ENCODE measurements around the gene ITPRID1. TPM values are rescaled to one million over a fixed set of nuclear protein-coding genes. Genes with fewer than 3 reads are reported as not detected.

Gene ITPRID1
- total RNA-seq, 1 experiment from 2014 or later, result not detected

DNA sequence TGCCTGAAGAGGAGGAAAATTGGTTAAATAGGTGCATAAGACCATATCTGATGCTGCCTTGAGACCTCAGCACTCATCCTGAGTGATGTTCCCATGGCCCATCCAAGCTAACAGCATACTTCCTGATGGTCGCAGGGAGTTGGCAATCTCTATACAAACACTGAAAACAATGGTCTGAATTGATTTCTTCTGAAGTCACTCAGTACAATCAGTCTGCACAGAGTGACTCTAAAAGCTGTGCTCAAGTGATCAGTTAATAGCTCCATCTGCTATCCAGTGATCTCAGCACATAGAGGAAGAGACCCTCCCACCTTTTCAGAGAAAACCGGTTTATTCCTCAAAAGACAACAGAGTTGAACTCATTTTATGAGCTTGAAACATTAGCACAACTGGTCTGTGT, 177.0 kb downstream of the ITPRID1 start:
- ChIA-PET POLR2A (ENCODE audit: unreplicated experiment) (no interaction called here), CTCF (no interaction called here)
- TF ChIP-seq, protein P1, sequence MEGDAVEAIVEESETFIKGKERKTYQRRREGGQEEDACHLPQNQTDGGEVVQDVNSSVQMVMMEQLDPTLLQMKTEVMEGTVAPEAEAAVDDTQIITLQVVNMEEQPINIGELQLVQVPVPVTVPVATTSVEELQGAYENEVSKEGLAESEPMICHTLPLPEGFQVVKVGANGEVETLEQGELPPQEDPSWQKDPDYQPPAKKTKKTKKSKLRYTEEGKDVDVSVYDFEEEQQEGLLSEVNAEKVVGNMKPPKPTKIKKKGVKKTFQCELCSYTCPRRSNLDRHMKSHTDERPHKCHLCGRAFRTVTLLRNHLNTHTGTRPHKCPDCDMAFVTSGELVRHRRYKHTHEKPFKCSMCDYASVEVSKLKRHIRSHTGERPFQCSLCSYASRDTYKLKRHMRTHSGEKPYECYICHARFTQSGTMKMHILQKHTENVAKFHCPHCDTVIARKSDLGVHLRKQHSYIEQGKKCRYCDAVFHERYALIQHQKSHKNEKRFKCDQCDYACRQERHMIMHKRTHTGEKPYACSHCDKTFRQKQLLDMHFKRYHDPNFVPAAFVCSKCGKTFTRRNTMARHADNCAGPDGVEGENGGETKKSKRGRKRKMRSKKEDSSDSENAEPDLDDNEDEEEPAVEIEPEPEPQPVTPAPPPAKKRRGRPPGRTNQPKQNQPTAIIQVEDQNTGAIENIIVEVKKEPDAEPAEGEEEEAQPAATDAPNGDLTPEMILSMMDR (conservative IDR thresholded peaks at IDR 0.05; ENCODE audit: low read depth, low read length), result no peak
- no peak for TF ChIP-seq EZH2phosphoT487 (IDR thresholded peaks at IDR 0.05; ENCODE audit: borderline replicate concordance, low read length)
- TF ChIP-seq EZH2 (IDR thresholded peaks at IDR 0.05; ENCODE audit: low read length, unreplicated experiment), result no peak
- no peak for ATAC-seq
- Histone ChIP-seq H3K27me3 (ENCODE audit: low read length) (peaks cover 100% of the 10 kb centered on the region), H3F3A (ENCODE audit: low read length, unreplicated experiment) (no peaks in the 10 kb centered on the region), H3K36me3 (ENCODE audit: low read depth, low read length) (no peaks in the 10 kb centered on the region), H3K9me3 (ENCODE audit: low read length) (no peaks in the 10 kb centered on the region), H2AFZ (ENCODE audit: low read length) (no peak overlapping the region), H3K9ac (ENCODE audit: low read length) (no peak overlapping the region), H3K9me2 (replicated peaks; ENCODE audit: low read length) (no peaks in the 10 kb centered on the region), H3K79me2 (ENCODE audit: low read length) (no peaks in the 10 kb centered on the region), H3K4me3 (ENCODE audit: low read length) (no peak overlapping the region), H3K4me2 (ENCODE audit: low read length) (no peak overlapping the region), H4K20me1 (ENCODE audit: low read length) (no peaks in the 10 kb centered on the region), H3K4me1 (ENCODE audit: insufficient read depth, low read length) (no peaks in the 10 kb centered on the region), H3K27ac (ENCODE audit: low read length) (no peak overlapping the region)
- BruUV-seq (replicated peaks), result no TSS peak
- no peak for DNase-seq
- intact Hi-C loops (cut with micrococcal nuclease), result no loop called here

DNA sequence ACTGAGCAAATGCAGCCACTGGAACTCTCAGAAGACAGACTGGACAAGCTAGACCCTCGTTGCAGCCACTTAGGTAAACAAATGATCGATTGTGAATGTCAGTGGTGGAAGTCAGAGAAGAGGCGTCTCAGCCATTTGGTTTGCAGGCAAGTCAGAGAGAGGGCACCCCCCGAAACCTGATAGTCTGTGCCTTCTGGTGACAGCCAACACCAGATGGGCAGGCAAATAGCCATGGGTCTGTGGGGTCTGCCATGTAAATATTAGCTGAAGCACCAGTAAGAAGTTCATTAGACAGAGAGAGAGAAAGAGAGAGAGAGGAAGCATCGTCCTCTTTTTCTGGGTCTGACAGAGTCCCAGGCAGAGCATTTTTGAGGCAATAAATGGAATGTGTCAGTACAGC, 178.6 kb downstream of the ITPRID1 start:
- peaks cover 100% of the 10 kb centered on the region for H3K27me3 ChIP-seq (ENCODE audit: low read length)
- no TSS peak for BruUV-seq (replicated peaks)
- H3K4me3 ChIP-seq (ENCODE audit: low read length), result no peak overlapping the region
- DNase-seq (no peak), ATAC-seq (no peak)
- no peaks in the 10 kb centered on the region for H3K79me2 ChIP-seq (ENCODE audit: low read length)
- no peak overlapping the region for H3K4me2 ChIP-seq (ENCODE audit: low read length)
- no peaks in the 10 kb centered on the region for H3K9me3 ChIP-seq (ENCODE audit: low read length)
- ChIA-PET POLR2A (ENCODE audit: unreplicated experiment) (no interaction called here), CTCF (no interaction called here)
- no peak overlapping the region for H3K9ac ChIP-seq (ENCODE audit: low read length)
- no peak overlapping the region for H3K27ac ChIP-seq (ENCODE audit: low read length)
- no peaks in the 10 kb centered on the region for H3K4me1 ChIP-seq (ENCODE audit: insufficient read depth, low read length)
- TF ChIP-seq EZH2phosphoT487 (IDR thresholded peaks at IDR 0.05; ENCODE audit: borderline replicate concordance, low read length) (no peak), EZH2 (IDR thresholded peaks at IDR 0.05; ENCODE audit: low read length, unreplicated experiment) (no peak)
- TF ChIP-seq, protein P1 (conservative IDR thresholded peaks at IDR 0.05; ENCODE audit: low read depth, low read length), result no peak
- H3K9me2 ChIP-seq (replicated peaks; ENCODE audit: low read length), result no peaks in the 10 kb centered on the region
- H3K36me3 ChIP-seq (ENCODE audit: low read depth, low read length), result no peaks in the 10 kb centered on the region
- no peaks in the 10 kb centered on the region for H4K20me1 ChIP-seq (ENCODE audit: low read length)
- no peak overlapping the region for H2AFZ ChIP-seq (ENCODE audit: low read length)
- intact Hi-C loops (cut with micrococcal nuclease), result no loop called here
- no peaks in the 10 kb centered on the region for H3F3A ChIP-seq (ENCODE audit: low read length, unreplicated experiment)

- ChIA-PET POLR2A (ENCODE audit: unreplicated experiment) (no interaction called here), CTCF (no interaction called here)
- Histone ChIP-seq H3F3A (ENCODE audit: low read length, unreplicated experiment) (no peaks in the 10 kb centered on the region), H3K9me3 (ENCODE audit: low read length) (no peaks in the 10 kb centered on the region), H3K4me2 (ENCODE audit: low read length) (no peak overlapping the region), H4K20me1 (ENCODE audit: low read length) (no peaks in the 10 kb centered on the region), H3K79me2 (ENCODE audit: low read length) (no peaks in the 10 kb centered on the region), H3K27ac (ENCODE audit: low read length) (no peak overlapping the region), H2AFZ (ENCODE audit: low read length) (no peak overlapping the region), H3K27me3 (ENCODE audit: low read length) (peaks cover 100% of the 10 kb centered on the region), H3K36me3 (ENCODE audit: low read depth, low read length) (no peaks in the 10 kb centered on the region), H3K9ac (ENCODE audit: low read length) (no peak overlapping the region), H3K4me1 (ENCODE audit: insufficient read depth, low read length) (no peaks in the 10 kb centered on the region), H3K4me3 (ENCODE audit: low read length) (no peak overlapping the region), H3K9me2 (replicated peaks; ENCODE audit: low read length) (no peaks in the 10 kb centered on the region)
- intact Hi-C loops (cut with micrococcal nuclease), result no loop called here
- no peak for ATAC-seq
- BruUV-seq (replicated peaks), result no TSS peak
- DNase-seq, result no peak
- TF ChIP-seq EZH2phosphoT487 (IDR thresholded peaks at IDR 0.05; ENCODE audit: borderline replicate concordance, low read length), result no peak
- TF ChIP-seq, protein P1 (conservative IDR thresholded peaks at IDR 0.05; ENCODE audit: low read depth, low read length), result no peak
- no peak for TF ChIP-seq EZH2 (IDR thresholded peaks at IDR 0.05; ENCODE audit: low read length, unreplicated experiment)
Observed at GRCh38 chr7:31692871-31693270, 179.0 kb downstream of the ITPRID1 start.
